ENCODE results near the gene RAPGEF2. TPM values are rescaled to one million over a fixed set of nuclear protein-coding genes. Genes with fewer than 3 reads are reported as not detected.

The RAPGEF2 gene
- total RNA-seq, 1 experiment from 2014 or later = 37.1 TPM

DNA sequence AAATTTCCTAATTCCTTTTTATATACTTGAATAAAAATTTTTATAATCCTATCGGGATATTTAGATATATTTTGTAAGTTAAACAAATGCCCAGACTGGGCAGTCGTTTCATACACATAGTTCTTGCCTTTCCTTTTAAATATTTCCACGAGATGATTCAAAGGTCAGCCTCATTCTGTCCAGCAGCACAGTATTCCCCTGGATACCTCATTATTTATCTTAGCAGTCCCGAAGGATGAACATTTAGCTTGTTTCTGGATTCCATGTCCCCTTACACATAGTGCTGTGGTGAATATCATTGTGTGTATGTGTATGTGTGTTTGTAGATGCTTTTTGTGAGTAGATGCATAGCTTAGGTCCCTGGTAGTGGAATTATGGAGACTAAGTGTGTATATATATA lies 38.3 kb downstream of the RAPGEF2 start:
- Histone ChIP-seq H3K4ac (ENCODE audit: low read depth, low read length) (no peak overlapping the region), H4K5ac (ENCODE audit: insufficient read length, low read depth, low read length) (no peak overlapping the region), H3K27ac (ENCODE audit: insufficient read length, low read depth, low read length) (no peak overlapping the region), H3T11ph (ENCODE audit: low read length) (no peak overlapping the region), H2BK15ac (ENCODE audit: low read depth, low read length) (no peak overlapping the region), H3K9me3 (ENCODE audit: control insufficient read depth, low read depth, low read length) (no peaks in the 10 kb centered on the region), H4K91ac (ENCODE audit: insufficient read length, low read depth, low read length) (no peak overlapping the region), H2AK5ac (ENCODE audit: insufficient read length, low read length) (no peak overlapping the region), H2AFZ (ENCODE audit: low read length) (no peak overlapping the region), H3K14ac (ENCODE audit: insufficient read depth, low read length) (no peak overlapping the region), H3K4me1 (ENCODE audit: insufficient read depth, low read length) (peaks cover 2% of the 10 kb centered on the region; the same call in 1 of the 2 replicates), H4K8ac (replicated peaks; ENCODE audit: insufficient read length, low read depth, low read length) (no peak overlapping the region), H3K27me3 (ENCODE audit: insufficient read depth, low read length) (no peaks in the 10 kb centered on the region), H2BK5ac (ENCODE audit: insufficient read length, low read length) (no peak overlapping the region), H4K20me1 (ENCODE audit: control insufficient read depth, insufficient read depth, insufficient read length) (no peaks in the 10 kb centered on the region), H3K9ac (ENCODE audit: extremely low read depth, insufficient read length, low read length) (no peak overlapping the region), H3K4me2 (ENCODE audit: insufficient read depth, insufficient read length, low read length) (no peak overlapping the region), H3K79me1 (ENCODE audit: insufficient read depth, low read depth, low read length, poor library complexity, severe bottlenecking) (peaks cover 8% of the 10 kb centered on the region), H3K23ac (ENCODE audit: insufficient read length, low read depth, low read length) (no peak overlapping the region), H2BK12ac (ENCODE audit: insufficient read length, low read depth, low read length) (no peak overlapping the region), H3K18ac (ENCODE audit: insufficient read length, low read depth, low read length) (no peak overlapping the region), H3K23me2 (ENCODE audit: insufficient read length, low read depth, low read length, poor library complexity, severe bottlenecking) (no peaks in the 10 kb centered on the region), H2BK20ac (ENCODE audit: low read depth, low read length, poor library complexity, severe bottlenecking) (no peak overlapping the region), H2BK120ac (ENCODE audit: low read depth, low read length, poor library complexity, severe bottlenecking) (no peak overlapping the region), H3K79me2 (ENCODE audit: insufficient read depth, low read length) (peaks cover 2% of the 10 kb centered on the region; the same call in 1 of the 2 replicates), H3K56ac (ENCODE audit: insufficient read length, low read depth, low read length) (no peak overlapping the region)
- Mint-ChIP-seq H3K27ac (no peak overlapping the region), H3K9me3 (no peaks in the 10 kb centered on the region), H3K36me3 (ENCODE audit: insufficient read depth in 1 of 3, low read depth in 3 of 3) (no peaks in the 10 kb centered on the region), H3K4me3 (no peak overlapping the region), H3K4me1 (peaks cover 21 to 24% of the 10 kb centered on the region in 2 experiments), H3K27me3 (ENCODE audit: low read depth) (no peaks in the 10 kb centered on the region)
- TF ChIP-seq, protein P1, sequence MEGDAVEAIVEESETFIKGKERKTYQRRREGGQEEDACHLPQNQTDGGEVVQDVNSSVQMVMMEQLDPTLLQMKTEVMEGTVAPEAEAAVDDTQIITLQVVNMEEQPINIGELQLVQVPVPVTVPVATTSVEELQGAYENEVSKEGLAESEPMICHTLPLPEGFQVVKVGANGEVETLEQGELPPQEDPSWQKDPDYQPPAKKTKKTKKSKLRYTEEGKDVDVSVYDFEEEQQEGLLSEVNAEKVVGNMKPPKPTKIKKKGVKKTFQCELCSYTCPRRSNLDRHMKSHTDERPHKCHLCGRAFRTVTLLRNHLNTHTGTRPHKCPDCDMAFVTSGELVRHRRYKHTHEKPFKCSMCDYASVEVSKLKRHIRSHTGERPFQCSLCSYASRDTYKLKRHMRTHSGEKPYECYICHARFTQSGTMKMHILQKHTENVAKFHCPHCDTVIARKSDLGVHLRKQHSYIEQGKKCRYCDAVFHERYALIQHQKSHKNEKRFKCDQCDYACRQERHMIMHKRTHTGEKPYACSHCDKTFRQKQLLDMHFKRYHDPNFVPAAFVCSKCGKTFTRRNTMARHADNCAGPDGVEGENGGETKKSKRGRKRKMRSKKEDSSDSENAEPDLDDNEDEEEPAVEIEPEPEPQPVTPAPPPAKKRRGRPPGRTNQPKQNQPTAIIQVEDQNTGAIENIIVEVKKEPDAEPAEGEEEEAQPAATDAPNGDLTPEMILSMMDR (conservative IDR thresholded peaks at IDR 0.05) = no peak
- DNase-seq = no peak
- WGBS (ENCODE audit: extremely low coverage, insufficient read length, low lambda C conversion rate) = no CpG with 5 or more reads among the region's 4 CpGs
